Type B pancreatic cell (in vitro differentiated cells): ENCODE results near the gene CD52. TPM values are rescaled to one million over a fixed set of nuclear protein-coding genes. Genes with fewer than 3 reads are reported as not detected.

Source experiments
- DNase-seq: peaks from one replicate; pipeline ENCODE4 v3.0.0; 2021; ENCODE audit warnings: mixed read lengths; ENCODE audit not compliant: unreplicated experiment; ENCODE audit errors: extremely low spot score
- H3K27ac Mint-ChIP-seq: 2 replicates; pipeline ENCODE4 v1.8.0; 2021; ENCODE audit warnings: mild to moderate bottlenecking, mixed read lengths
- H3K27me3 Mint-ChIP-seq: 2 replicates; pipeline ENCODE4 v1.8.0; 2021; ENCODE audit warnings: mixed read lengths
- H3K36me3 Mint-ChIP-seq: 2 replicates; pipeline ENCODE4 v1.8.0; 2021; ENCODE audit warnings: mixed read lengths
- H3K4me1 Mint-ChIP-seq: one replicate; pipeline ENCODE4 v1.8.0; 2021; ENCODE audit warnings: mixed read lengths; ENCODE audit not compliant: unreplicated experiment
- H3K4me3 Mint-ChIP-seq: 2 replicates; pipeline ENCODE4 v1.8.0; 2021; ENCODE audit warnings: mild to moderate bottlenecking, mixed read lengths
- H3K9me3 Mint-ChIP-seq: 2 replicates; pipeline ENCODE4 v1.8.0; 2021; ENCODE audit warnings: mixed read lengths
- CTCF ChIP-seq: fragments of 200-600 bp; sonication (generic); conservative IDR thresholded peaks from 2 replicates; pipeline ENCODE4 v1.5.0; 2021; ENCODE audit warnings: antibody characterized with exemption, mild to moderate bottlenecking
- total RNA-seq: library from RNA; stranded (reverse); gene quantifications from 2 replicates; pipeline ENCODE4 v1.2.1, GENCODE V29; 2021; ENCODE audit warnings: low replicate concordance

CD52 gene
- total RNA-seq, 1 donor from 2014 or later: 0.75 TPM

GRCh38 chr1:26279456-26280332 lies 38.1 kb upstream of the CD52 start, which contains the start of gene SH3BGRL3:
Gene SH3BGRL3 (plus strand): TSS chr1:26280086. CDS start chr1:26280156, 70 bp downstream.
- H3K36me3 Mint-ChIP-seq: peaks cover 17% of the 10 kb centered on the region
- TF ChIP-seq CTCF: peak; percentile 54
- peak within 1 kb of the TSS; percentile 89 for H3K27ac Mint-ChIP-seq
- H3K27me3 Mint-ChIP-seq: no peaks in the 10 kb centered on the region
- DNase-seq: peak; percentile 86
- no peaks in the 10 kb centered on the region for H3K9me3 Mint-ChIP-seq
- H3K4me1 Mint-ChIP-seq: peaks cover 48% of the 10 kb centered on the region
- peak within 1 kb of the TSS; percentile 95 for H3K4me3 Mint-ChIP-seq

- no peak for TF ChIP-seq CTCF
- peaks cover 49% of the 10 kb centered on the region for H3K4me1 Mint-ChIP-seq
- peaks cover 16% of the 10 kb centered on the region for H3K36me3 Mint-ChIP-seq
- H3K27me3 Mint-ChIP-seq: no peaks in the 10 kb centered on the region
- no peaks in the 10 kb centered on the region for H3K9me3 Mint-ChIP-seq
- H3K4me3 Mint-ChIP-seq: peak overlapping the region; percentile 95
- peak overlapping the region; percentile 85 for H3K27ac Mint-ChIP-seq
- DNase-seq: no peak
These were observed 37.3 kb upstream of the CD52 start for GRCh38 chr1:26280333-26281042.

GRCh38 chr1:26281091-26281958 lies 36.4 kb upstream of the CD52 start:
- peaks cover 12% of the 10 kb centered on the region for H3K36me3 Mint-ChIP-seq
- peaks cover 41% of the 10 kb centered on the region for H3K4me1 Mint-ChIP-seq
- H3K9me3 Mint-ChIP-seq: no peaks in the 10 kb centered on the region

GRCh38 chr1:26281971-26282370 lies 35.8 kb upstream of the CD52 start:
- Mint-ChIP-seq H3K4me3 (peak overlapping the region; percentile 84), H3K4me1 (peaks cover 38% of the 10 kb centered on the region), H3K36me3 (peaks cover 10% of the 10 kb centered on the region), H3K27ac (peak overlapping the region; percentile 85), H3K9me3 (no peaks in the 10 kb centered on the region), H3K27me3 (no peaks in the 10 kb centered on the region)
- DNase-seq: no peak
- TF ChIP-seq CTCF: no peak

More at GRCh38 chr1:26281091-26281958, 36.4 kb upstream of the CD52 start:
- Mint-ChIP-seq H3K27me3 (no peaks in the 10 kb centered on the region), H3K4me3 (peak overlapping the region; percentile 84), H3K27ac (peak overlapping the region; percentile 85)
- no peak for DNase-seq
- TF ChIP-seq CTCF: no peak

GRCh38 chr1:26282401-26282918 lies 35.3 kb upstream of the CD52 start:
- peaks cover 8% of the 10 kb centered on the region for H3K36me3 Mint-ChIP-seq
- H3K4me3 Mint-ChIP-seq: peak overlapping the region; percentile 45
- no peak for DNase-seq
- no peak for TF ChIP-seq CTCF
- no peaks in the 10 kb centered on the region for H3K27me3 Mint-ChIP-seq
- H3K4me1 Mint-ChIP-seq: peaks cover 35% of the 10 kb centered on the region
- no peaks in the 10 kb centered on the region for H3K9me3 Mint-ChIP-seq
- H3K27ac Mint-ChIP-seq: no peak overlapping the region
